NCI-H82 treated with DMSO at 0.1 percent for 48 hours (cell line): ENCODE data around the gene DLG2.
"Not testable (repeated sequence)": the region's sequence is repeated elsewhere in the genome, so short reads cannot be mapped to it uniquely, and the experiment has no call there.

Experiments used
- DNase-seq: peaks from one replicate; lab custom pipeline; 2025; ENCODE audit not compliant: unreplicated experiment; lab: John Stamatoyannopoulos, UW

Gene DLG2

GRCh38 chr11:83456566-83456965 lies 2170.6 kb downstream of the DLG2 start:
- DNase-seq: no peak

DNA sequence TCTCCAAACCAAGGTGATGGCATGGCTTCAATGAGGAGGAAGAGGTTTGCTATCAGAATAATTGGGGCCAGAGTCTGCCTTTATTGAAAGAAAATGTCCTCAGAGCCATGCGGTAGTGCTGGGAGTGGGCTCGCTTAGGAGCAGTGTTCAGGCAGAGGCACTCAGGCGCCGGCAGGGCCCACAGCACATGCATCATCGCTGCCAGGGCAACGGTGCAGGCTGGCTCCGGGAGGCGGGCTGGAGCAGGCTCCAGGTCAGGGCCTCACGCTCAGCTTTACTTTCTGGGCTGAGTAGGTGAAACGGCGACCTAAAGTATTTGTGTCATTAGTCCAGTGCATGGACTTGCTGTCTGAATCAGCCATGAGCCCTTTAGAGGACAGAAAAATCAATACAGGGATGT lies 2171.1 kb downstream of the DLG2 start:
- no peak for DNase-seq

DNA sequence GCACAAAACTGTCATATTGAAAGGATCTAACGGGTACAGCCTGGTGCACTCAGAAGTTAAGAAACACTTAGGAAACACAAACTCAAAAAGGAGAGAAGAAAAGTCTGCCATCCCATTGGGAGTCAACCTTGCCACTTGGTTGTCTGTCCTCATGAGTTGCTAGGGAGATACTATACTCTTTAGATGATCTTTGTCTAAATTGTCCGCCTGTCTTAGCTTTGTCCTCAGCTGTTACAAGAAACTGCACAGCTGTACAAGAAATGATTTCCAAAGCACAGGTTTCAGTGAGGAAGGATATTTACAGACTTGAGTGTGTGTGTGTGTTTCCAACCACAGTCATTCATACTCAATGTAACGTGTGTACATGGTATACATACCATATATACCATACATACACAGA lies 2171.8 kb downstream of the DLG2 start:
- DNase-seq: no peak

- DNase-seq: no peak
These were observed 2172.5 kb downstream of the DLG2 start for GRCh38 chr11:83454674-83455073.

- no peak for DNase-seq
These were observed 2177.7 kb downstream of the DLG2 start for GRCh38 chr11:83449338-83449913.

GRCh38 chr11:83448686-83449085 lies 2178.5 kb downstream of the DLG2 start:
- DNase-seq: no peak

GRCh38 chr11:83443880-83444279 lies 2183.3 kb downstream of the DLG2 start:
- not testable (repeated sequence) for DNase-seq

DNA sequence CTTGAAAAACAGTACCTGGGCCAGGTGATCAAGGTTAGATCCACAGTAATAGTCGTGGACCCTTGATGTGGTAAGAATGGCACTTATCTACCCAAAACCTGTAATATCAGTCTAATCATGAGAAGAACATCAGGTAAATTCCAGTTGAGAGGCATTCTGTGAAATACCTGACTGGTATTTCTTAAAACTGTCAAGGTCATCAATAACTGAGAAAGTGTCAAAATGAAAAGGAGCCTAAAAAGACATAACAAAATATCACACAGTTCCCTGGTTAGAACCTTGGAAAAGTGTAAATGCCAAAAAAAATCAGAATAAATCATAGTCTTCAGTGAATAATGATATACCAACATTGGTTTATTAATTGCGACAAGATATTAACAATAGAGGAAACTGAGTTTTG lies 2185.5 kb downstream of the DLG2 start:
- DNase-seq: no peak

DNA sequence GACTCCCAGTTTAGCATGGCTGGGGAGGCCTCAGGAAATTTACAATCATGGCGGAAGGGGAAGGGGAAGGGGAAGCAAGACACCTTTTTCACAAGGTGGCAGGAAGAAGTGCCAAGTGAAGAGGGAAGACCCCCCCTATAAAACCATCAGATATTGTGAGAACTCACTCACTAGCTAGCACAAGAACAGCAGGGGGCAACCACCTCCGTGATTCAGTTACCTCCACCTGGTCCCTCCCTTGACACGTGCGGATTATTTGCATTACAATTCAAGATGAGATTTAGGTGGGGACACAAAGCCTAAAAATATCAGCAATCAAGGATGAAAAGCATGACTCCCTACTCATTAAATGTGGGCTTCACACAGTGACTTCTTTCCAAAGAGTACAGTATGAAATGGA lies 2186.0 kb downstream of the DLG2 start:
- no peak for DNase-seq

GRCh38 chr11:83438438-83438837 lies 2188.7 kb downstream of the DLG2 start:
- DNase-seq: no peak

- no peak for DNase-seq
These were observed 2189.2 kb downstream of the DLG2 start for GRCh38 chr11:83437939-83438338.

DNA sequence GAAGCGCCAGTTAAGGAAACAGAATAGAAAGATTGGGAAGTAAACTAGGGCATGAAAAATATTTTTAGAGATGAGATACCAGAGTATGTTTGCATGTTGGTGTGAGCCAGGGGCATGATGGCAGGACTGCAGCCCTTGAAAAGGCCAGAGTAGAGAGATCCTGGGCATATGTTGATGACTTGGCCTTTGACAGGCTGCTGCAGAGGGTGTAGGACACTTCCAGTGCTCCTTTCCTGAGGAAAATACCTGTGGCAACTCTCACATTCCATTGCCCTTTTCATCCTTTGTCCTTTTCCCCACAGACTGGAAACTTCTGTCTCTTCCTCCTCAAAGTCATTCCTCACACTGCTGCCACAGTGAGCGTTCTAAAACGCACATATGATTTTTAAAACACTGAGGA lies 2190.3 kb downstream of the DLG2 start:
- DNase-seq: no peak

GRCh38 chr11:83434812-83435211 lies 2192.3 kb downstream of the DLG2 start:
- DNase-seq: not testable (repeated sequence)

DNA sequence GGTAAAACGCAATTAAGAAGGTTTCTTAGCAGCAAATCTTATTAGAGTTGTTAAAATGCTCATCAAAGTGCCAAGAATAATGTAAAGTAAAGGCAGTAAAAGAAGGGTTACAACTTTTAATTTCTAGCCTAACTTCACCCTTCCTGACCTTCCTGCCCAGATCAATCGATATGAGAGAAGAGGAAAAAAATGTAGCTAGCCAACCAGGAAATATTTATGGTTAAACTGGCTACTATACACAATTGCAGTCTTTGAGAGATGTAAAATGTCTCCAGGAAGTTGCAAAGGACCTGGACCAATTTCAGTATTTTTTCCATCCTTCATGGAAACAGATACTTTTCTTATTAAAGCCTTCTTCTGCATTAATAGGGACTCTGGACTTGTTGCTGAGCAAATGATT lies 2199.2 kb downstream of the DLG2 start:
- no peak for DNase-seq

DNA sequence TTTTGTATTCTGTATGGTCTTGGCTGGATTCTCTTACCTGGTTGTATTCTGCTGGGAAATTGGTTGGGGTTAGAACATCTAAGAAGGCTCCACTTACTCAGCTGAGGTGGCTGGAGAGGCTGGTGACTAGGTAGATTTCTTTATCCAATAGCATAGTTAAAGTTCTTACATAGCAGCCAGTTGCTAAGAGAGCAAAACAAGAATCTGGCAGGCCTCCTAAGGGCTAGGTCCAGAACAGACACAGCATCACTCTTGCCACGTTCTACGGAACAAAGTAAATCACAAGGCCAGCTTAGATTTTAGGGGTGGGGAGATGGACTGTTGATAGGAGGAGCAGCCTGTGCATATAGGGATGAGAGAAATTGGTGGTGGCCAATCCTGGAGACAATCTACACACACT lies 2199.6 kb downstream of the DLG2 start:
- DNase-seq: no peak

GRCh38 chr11:83425137-83425466 lies 2202.0 kb downstream of the DLG2 start:
- no peak for DNase-seq

DNA sequence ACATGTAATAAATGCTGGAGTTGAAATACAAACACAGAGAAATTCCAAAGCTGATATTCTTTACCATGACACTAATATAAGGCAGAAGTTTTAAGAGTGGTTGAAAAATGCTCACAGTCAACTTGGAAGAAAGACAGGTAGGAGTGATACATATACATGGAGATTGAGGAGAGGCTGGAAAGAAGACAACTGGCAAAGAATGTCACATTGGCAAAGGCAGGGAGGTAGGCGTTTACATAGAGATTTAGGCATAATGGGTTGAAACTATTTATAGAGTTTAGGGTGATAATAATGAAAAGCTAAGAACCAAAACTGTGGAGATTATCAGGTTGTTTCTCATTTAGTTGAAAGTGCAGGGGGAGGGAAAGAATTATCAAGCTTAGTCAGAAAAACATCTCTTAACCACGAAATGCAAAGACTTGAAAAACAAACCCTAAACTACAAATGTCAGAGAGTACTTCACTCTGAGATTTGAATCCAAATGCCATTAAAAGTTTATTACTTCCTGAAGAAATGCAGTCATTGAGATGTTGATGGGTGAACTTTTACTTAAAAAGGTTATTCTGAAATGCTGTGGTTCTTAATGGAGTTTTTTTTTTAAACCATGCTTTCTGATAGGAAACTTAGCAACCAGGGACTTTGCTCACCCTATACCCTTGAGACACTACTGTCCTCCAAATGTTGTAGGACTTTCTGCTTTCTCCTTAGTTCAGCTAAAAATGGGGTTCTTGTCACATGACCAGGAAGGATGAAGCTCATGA lies 2202.6 kb downstream of the DLG2 start:
- DNase-seq: no peak

- DNase-seq: not testable (repeated sequence)
These were observed 2204.5 kb downstream of the DLG2 start for GRCh38 chr11:83422641-83423040.

- DNase-seq: no peak
These were observed 2216.3 kb downstream of the DLG2 start for GRCh38 chr11:83410605-83411565.

DNA sequence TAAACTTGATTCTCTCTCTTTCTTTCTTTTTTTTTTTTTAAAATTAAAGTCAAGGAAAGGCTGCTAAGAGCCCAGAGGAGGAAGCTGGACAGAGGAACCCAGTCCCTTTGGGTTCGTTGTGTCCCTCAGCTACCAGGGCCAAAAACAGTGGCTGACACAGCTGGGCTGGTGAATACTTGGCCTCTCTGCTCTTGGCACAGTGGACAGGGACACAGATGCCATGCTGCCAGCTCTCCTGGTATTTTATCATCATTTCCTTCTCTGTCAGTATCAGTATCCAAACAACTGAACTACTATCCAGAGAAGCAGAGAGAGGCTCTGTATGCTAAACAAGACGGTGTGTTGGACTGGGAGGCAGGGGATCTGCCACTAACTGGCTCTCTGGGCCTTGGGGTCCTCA lies 2217.3 kb downstream of the DLG2 start:
- DNase-seq: no peak

GRCh38 chr11:83409476-83409875 lies 2217.7 kb downstream of the DLG2 start:
- no peak for DNase-seq

DNA sequence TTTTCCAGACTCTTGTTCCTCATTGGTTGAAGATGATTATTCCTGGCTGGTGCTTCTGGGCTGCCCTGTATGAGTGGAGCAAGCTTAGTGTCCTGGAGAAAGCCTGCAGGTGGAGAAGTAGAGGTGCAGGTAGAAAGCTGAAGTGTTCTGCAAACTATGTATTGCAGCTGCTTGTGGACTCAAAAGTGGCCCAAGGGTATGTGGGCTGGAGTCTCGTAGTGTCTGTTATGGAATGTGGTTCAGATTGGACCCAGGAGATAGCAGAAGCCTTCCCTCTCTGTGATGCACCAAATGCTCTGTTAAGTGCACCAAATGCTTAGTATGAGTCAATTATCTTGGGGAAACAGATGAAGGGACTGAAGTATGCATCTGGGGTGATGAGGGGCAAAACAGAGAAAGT lies 2218.2 kb downstream of the DLG2 start:
- DNase-seq: no peak
